GM18499 (cell line): ENCODE data around the gene POLD2.

Source experiments
- ATAC-seq: cut with Tn5 transposase; IDR thresholded peaks from one replicate; pipeline ENCODE4 v1.9.1; 2021; ENCODE audit warnings: moderate number of reproducible peaks; ENCODE audit not compliant: insufficient read depth, unreplicated experiment

Gene POLD2

DNA sequence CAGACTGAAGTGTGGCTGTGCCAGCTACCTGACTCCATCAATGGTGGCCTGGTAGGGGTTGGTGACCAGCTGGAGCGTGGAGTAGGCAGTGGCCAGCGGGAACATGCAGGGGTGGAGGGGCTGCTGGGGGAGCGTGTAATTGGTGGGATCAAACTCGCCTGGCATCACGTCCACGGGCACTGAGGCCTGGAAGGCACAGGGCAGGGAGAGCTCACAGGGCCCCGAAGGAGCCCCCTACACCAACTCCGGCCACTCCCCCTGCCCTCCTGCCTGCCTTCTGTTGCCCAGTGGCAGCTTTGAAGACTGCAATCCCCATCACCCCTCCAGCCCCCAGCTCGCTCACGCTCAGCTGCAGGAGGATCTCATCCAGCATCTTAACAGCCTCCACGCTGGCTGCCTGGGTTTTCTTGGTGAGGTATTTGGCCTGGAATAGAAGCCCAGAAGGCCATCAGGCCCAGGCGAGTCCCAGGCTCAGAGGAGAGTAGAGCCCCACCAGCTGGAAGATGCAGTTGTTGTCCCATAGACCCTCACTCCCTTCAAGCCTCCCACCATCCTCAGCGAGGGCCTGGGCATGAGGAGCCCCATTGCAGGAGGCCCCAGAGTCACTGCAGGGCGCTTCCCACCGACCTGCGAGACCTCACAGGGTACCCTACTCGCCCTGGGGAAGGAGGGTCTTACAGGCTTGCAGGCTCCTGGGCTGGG lies 7.1 kb downstream of the POLD2 start:
- ATAC-seq, result no peak

DNA sequence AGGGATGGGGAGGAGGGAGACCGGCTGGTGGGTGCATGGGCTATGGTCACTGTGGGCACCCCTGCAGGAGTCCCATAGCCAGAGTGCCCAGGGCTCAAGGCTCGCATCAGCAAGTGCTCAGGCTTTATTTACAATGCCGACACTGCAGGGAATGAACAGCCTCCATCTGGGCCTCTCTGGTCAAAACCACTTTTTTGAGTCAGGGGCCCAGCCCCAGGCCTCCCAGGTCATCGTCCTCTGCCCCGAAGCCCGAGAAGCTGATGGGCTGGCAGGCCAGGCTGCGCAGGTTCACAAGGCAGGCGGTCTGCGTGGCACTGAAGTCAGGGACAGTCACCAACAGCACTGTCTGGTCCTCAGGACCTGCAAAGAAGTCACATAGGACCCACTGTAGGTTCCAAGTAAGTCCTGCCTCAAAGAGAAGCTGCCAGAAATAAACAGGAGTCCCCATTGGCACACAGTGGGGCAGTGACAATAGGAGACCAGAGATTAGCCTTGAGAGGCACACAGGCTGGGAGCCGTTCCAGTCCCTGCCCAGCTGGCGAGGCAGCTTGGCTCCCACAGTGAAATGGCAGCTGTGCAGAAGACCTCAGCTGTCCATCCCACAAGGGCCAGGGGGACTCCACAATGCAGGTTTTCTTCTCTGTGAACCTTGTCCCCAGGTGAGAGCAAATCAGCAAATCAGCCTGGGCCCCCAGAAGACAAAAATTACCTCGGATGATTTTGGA lies 8.6 kb downstream of the POLD2 start:
- ATAC-seq, result no peak

GRCh38 chr7:44113764-44114354 lies 9.5 kb downstream of the POLD2 start:
- no peak for ATAC-seq

- ATAC-seq, result no peak
These were observed 10.2 kb downstream of the POLD2 start for GRCh38 chr7:44112997-44113763.

DNA sequence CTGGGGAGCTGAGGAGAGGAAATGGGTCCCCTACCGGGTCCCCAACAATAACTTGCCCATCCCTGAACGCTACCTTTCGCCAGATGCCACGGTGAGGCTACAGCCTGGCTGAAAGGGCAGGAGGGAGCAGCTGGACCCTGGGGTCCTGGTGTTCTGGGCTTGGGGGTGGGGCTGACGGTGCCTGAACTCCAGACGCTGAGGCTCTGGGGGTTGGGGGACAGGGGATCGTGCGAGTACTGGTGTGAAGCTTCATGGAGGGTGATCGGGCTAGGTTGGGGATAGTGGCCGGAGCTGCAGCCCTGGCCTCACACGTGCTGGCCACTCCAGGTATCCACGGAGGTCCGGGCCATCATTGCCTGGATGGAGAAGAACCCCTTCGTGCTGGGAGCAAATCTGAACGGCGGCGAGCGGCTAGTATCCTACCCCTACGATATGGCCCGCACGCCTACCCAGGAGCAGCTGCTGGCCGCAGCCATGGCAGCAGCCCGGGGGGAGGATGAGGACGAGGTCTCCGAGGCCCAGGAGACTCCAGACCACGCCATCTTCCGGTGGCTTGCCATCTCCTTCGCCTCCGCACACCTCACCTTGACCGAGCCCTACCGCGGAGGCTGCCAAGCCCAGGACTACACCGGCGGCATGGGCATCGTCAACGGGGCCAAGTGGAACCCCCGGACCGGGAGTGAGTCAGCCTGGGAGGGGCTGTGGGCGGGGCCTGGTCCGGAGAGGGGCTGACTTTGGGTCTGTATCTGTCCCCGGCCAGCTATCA lies 10.9 kb downstream of the POLD2 start:
- no peak for ATAC-seq

GRCh38 chr7:44111761-44112160 lies 11.6 kb downstream of the POLD2 start:
- no peak for ATAC-seq

DNA sequence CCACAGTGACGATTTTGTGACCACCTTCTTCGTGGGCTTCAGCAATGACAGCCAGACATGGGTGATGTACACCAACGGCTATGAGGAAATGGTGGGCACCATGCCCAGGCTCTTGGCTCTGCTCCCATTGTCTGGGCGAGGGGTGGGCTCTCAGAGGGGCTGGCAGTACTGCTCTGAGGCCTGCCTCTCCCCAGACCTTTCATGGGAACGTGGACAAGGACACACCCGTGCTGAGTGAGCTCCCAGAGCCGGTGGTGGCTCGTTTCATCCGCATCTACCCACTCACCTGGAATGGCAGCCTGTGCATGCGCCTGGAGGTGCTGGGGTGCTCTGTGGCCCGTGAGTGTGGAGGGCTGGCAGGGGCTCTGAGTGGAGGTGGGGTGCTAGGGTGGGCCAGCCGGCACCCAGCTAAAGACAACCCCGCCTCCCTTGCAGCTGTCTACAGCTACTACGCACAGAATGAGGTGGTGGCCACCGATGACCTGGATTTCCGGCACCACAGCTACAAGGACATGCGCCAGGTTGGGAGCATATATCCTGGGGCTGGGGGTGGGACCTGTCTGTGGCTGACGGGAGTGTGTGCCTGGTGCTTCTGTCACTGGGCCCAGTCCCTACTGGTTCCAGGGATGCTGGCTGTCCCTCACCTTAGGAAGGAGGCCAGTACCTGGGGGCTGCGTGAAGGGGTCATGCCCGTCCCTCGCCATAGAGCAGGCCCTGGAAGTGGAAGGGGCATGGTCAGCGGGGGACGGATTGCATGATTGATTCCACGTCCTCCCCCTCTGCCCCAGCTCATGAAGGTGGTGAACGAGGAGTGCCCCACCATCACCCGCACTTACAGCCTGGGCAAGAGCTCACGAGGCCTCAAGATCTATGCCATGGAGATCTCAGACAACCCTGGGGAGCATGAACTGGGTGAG lies 12.4 kb downstream of the POLD2 start:
- ATAC-seq, result no peak

GRCh38 chr7:44109991-44110390 lies 13.4 kb downstream of the POLD2 start:
- no peak for ATAC-seq

GRCh38 chr7:44108768-44109750 lies 14.3 kb downstream of the POLD2 start:
- no peak for ATAC-seq

DNA sequence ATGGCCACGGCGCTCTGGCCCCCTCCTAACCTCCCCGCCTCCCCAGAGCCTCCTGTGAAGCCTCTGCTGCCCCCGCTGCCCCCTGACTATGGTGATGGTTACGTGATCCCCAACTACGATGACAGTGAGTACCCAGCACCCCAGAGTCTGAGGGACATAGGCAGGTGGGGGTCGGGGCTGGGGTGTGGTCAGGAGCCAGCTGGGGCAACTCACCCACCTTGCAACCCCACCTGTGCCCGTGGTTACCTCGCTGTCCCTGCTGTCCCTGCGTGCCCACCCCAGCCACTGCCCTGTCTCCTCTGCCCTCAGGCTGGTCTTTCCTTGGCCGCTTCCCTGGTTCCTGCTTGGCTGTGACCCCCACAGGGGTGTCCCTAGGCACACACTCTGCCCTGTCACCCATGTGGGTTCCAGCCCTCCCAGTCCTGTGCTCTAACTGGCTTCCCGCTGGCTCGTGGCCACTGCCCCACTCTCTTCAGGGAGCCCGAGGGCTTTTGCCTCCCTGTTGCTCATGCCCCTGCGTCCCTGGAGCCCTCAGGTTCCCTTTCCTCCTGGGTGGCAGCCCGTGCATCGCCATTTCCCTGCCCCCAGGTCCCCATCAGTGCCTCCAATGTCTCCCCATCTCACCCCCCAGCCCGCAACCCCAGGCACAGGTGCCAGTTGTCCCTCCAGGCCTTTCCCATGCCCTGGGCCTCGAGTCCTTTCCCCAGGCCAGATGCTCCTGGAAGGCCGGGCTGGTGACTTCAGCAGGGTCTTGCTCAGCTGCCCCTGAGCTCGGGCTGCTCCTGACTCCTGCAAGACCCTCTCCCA lies 15.2 kb downstream of the POLD2 start:
- ATAC-seq, result no peak

GRCh38 chr7:44107116-44107960 lies 16.0 kb downstream of the POLD2 start:
- ATAC-seq, result no peak

DNA sequence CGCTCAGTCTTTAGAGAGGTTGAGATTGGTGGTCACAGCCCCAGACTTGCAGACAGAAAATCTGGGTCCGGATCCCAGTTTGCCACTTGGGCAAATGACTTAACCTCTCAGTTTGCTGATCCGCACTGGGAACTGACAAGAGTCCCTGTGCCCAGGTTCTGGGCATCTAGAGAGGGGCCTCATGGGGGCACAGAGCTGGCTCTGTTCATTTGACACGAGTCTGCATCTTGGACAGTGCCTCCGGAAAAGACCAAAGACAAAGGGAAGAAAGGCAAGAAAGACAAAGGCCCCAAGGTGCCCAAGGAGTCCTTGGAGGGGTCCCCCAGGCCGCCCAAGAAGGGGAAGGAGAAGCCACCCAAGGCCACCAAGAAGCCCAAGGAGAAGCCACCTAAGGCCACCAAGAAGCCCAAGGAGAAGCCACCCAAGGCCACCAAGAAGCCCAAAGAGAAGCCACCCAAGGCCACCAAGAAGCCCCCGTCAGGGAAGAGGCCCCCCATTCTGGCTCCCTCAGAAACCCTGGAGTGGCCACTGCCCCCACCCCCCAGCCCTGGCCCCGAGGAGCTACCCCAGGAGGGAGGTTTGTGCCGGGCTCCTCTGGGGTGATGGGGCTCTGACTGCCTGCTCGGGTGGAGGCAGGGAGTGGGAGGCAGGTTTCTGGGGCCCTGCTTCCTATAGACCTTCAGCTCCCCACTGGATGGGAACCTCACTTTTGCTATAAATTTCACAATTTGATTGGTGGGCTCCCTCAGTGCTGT lies 16.9 kb downstream of the POLD2 start:
- ATAC-seq, result no peak

- ATAC-seq, result no peak
These were observed 17.5 kb downstream of the POLD2 start for GRCh38 chr7:44105832-44106231.

- ATAC-seq, result no peak
These were observed 18.2 kb downstream of the POLD2 start for GRCh38 chr7:44104860-44105771.
